A549 (cell line): ENCODE measurements around the gene DDN. TPM values are rescaled to one million over a fixed set of nuclear protein-coding genes. Genes with fewer than 3 reads are reported as not detected.
A peak's percentile ranks its signal among the peaks of the same experiment; 100 is the strongest.

Experiments
- ATAC-seq, 2 experiments: fragments of 200-7000 bp in 1 of 2; fragments of >200 bp in 1 of 2; cut with Nextera tagmentation in 1 of 2; cut with Tn5 transposase in 1 of 2; 3 replicates each; pipeline versions ENCODE4 v1.8.0 to v1.9.1; 2018 to 2020; ENCODE audit warnings: mild to moderate bottlenecking in 1 of 2, moderate library complexity in 1 of 2
- CTCF ChIA-PET: fragments of 300-600 bp; sonication (Branson Sonifier 250); formaldehyde crosslinking; extraction: SDS; loops from one replicate; lab custom pipeline; 2021; ENCODE audit warnings: antibody characterized with exemption, inconsistent platforms; lab: Yijun Ruan, JAX
- POLR2A ChIA-PET: fragments of 350-600 bp; formaldehyde crosslinking; extraction: SDS; loops from one replicate; lab custom pipeline; 2021; ENCODE audit warnings: antibody characterized with exemption, inconsistent platforms; lab: Yijun Ruan, JAX
- DNase-seq, 2 experiments: peaks; one replicate each; pipeline versions ENCODE4 v3.0.0 to v3.0.0-alpha.2; 2011 to 2016; ENCODE audit warnings: low read depth in 1 of 2, low spot score in 1 of 2
- FAIRE-seq: peaks from 2 replicates; lab custom pipeline; 2011; peaks lifted over from hg19 to GRCh38; lab: Jason Lieb, UNC
- H3K27ac ChIP-seq, 2 experiments: fragments of >200 bp; sonication (Bioruptor Twin); formaldehyde crosslinking; 3 replicates each; pipeline ENCODE4 v1.5.1; 2016 to 2017
- H3K4me1 ChIP-seq: fragments of >200 bp; sonication (Bioruptor Twin); formaldehyde crosslinking; 3 replicates; pipeline ENCODE4 v1.6.1; 2016
- H3K4me2 ChIP-seq: fragments of >200 bp; sonication (Bioruptor Twin); formaldehyde crosslinking; 3 replicates; pipeline ENCODE4 v1.6.1; 2016
- H3K4me3 ChIP-seq: fragments of >200 bp; sonication (Bioruptor Twin); formaldehyde crosslinking; 3 replicates; pipeline ENCODE4 v1.5.1; 2016
- H3K9me3 ChIP-seq: fragments of >200 bp; sonication (Bioruptor Twin); formaldehyde crosslinking; 3 replicates; pipeline ENCODE4 v1.6.1; 2016
- BCL3 ChIP-seq: fragments of >200 bp; sonication (Bioruptor Twin); formaldehyde crosslinking; IDR thresholded peaks from 3 replicates; pipeline ENCODE4 v1.6.1; 2016
- CBX2 ChIP-seq: fragments of 200-600 bp; sonication (generic); IDR thresholded peaks from 2 replicates; pipeline ENCODE4 v1.6.1; 2016; ENCODE audit warnings: low read depth, mild to moderate bottlenecking, borderline replicate concordance
- CBX8 ChIP-seq: fragments of 200-600 bp; sonication (generic); IDR thresholded peaks from 2 replicates; pipeline ENCODE4 v1.6.1; 2016
- CEBPB ChIP-seq, 2 experiments: fragments of >200 bp in 1 of 2; sonication (Bioruptor Twin) in 1 of 2; formaldehyde crosslinking in 1 of 2; IDR thresholded peaks; 2 replicates each; pipeline ENCODE4 v1.6.1; 2012 to 2016
- FOSL2 ChIP-seq, 2 experiments: fragments of 450-650 bp in 1 of 2; fragments of >200 bp in 1 of 2; sonication (Bioruptor Twin) in 1 of 2; formaldehyde crosslinking; IDR thresholded peaks; 2 replicates each; pipeline versions ENCODE4 v1.5.0 to v1.6.1; 2016 to 2020; ENCODE audit warnings: mild to moderate bottlenecking in 1 of 2, moderate library complexity in 1 of 2
- GATA3 ChIP-seq: IDR thresholded peaks from 2 replicates; pipeline ENCODE4 v1.6.1; 2012; ENCODE audit warnings: borderline replicate concordance
- HES2 ChIP-seq: fragments of >200 bp; sonication (Bioruptor Twin); formaldehyde crosslinking; IDR thresholded peaks from 2 replicates; pipeline ENCODE4 v1.6.1; 2016
- HEYL ChIP-seq: fragments of 250-450 bp; sonication (Bioruptor Pico); IDR thresholded peaks from 2 replicates; pipeline ENCODE4 v1.8.0; 2021; ENCODE audit warnings: mild to moderate bottlenecking, moderate library complexity
- HOXB13 ChIP-seq: fragments of 250-450 bp; sonication (Bioruptor Pico); IDR thresholded peaks from 2 replicates; pipeline ENCODE4 v1.5.0; 2020; ENCODE audit warnings: low read depth, mild to moderate bottlenecking, moderate library complexity
- HOXB5 ChIP-seq: fragments of 250-450 bp; sonication (Bioruptor Pico); IDR thresholded peaks from 2 replicates; pipeline ENCODE4 v1.5.0; 2020; ENCODE audit warnings: mild to moderate bottlenecking, moderate library complexity
- KDM1A ChIP-seq: fragments of 200-600 bp; sonication (generic); IDR thresholded peaks from 2 replicates; pipeline ENCODE4 v1.6.1; 2016; ENCODE audit warnings: low read depth, mild to moderate bottlenecking
- KDM5A ChIP-seq: fragments of 200-600 bp; sonication (generic); IDR thresholded peaks from 2 replicates; pipeline ENCODE4 v1.6.1; 2016; ENCODE audit warnings: antibody characterized with exemption, mild to moderate bottlenecking
- MAX ChIP-seq: IDR thresholded peaks from 2 replicates; pipeline ENCODE4 v1.6.1; 2012
- MAZ ChIP-seq: fragments of 150-350 bp; IDR thresholded peaks from 2 replicates; pipeline ENCODE4 v1.6.1; 2014; ENCODE audit warnings: antibody characterized with exemption, low read depth, low read length, borderline replicate concordance
- NPAS2 ChIP-seq: fragments of 250-450 bp; sonication (Bioruptor Pico); IDR thresholded peaks from 2 replicates; pipeline ENCODE4 v1.8.0; 2022; ENCODE audit warnings: mild to moderate bottlenecking, moderate library complexity, borderline replicate concordance
- POLR2A ChIP-seq: IDR thresholded peaks from 2 replicates; pipeline ENCODE4 v1.6.1; 2012; ENCODE audit warnings: mild to moderate bottlenecking, low read length
- POLR2AphosphoS2 ChIP-seq: conservative IDR thresholded peaks from 2 replicates; pipeline ENCODE4 v1.6.1; 2012; ENCODE audit warnings: low read length, improper control_type of control experiment, inconsistent platforms
- REST ChIP-seq: fragments of 200-600 bp; sonication (generic); IDR thresholded peaks from 2 replicates; pipeline ENCODE4 v1.6.1; 2016; ENCODE audit warnings: antibody characterized with exemption, mild to moderate bottlenecking, moderate library complexity
- SMC3 ChIP-seq: fragments of >200 bp; sonication (Bioruptor Twin); formaldehyde crosslinking; IDR thresholded peaks from 3 replicates; pipeline ENCODE4 v1.6.1; 2018; ENCODE audit warnings: inconsistent platforms
- SREBF2 ChIP-seq: fragments of 450-650 bp; IDR thresholded peaks from 2 replicates; pipeline ENCODE4 v1.6.1; 2014; ENCODE audit warnings: mild to moderate bottlenecking, moderate library complexity
- TP53 ChIP-seq: fragments of 250-450 bp; sonication (Bioruptor Pico); IDR thresholded peaks from 2 replicates; pipeline ENCODE4 v1.5.0; 2021; ENCODE audit warnings: mild to moderate bottlenecking, moderate library complexity
- USF2 ChIP-seq: fragments of 450-650 bp; IDR thresholded peaks from 2 replicates; pipeline ENCODE4 v1.6.1; 2014; ENCODE audit warnings: antibody characterized with exemption
- ZC3H11A ChIP-seq: fragments of 450-650 bp; IDR thresholded peaks from 2 replicates; pipeline ENCODE4 v1.6.1; 2014; ENCODE audit warnings: antibody characterized with exemption, mild to moderate bottlenecking
- WGBS: methylation state at CpG from one replicate; pipeline ENCODE4 v1.1.6; 2017; ENCODE audit errors: missing lambda C conversion rate; 5-methylcytosine and 5-hydroxymethylcytosine counted together
- polyA plus RNA-seq, 4 experiments: library from polyadenylated mRNA; depleted of rRNA in 3 of 4; stranded (reverse); fragments of >200 nt; fragmentation: RNase III in 1 of 4; extraction: RNeasy Plus Mini Kit Qiagen cat#74134 plus additional on column Dnase treatment in 1 of 4; gene quantifications; 2 replicates in 3 of 4; 3 replicates in 1 of 4; pipeline ENCODE4 v1.2.3, GENCODE V29; 2011 to 2017

DDN gene
- polyA plus RNA-seq, 2 of the 4 experiments (the other 2 are of a cell fraction) = 0.12 to 0.50 TPM

GRCh38 chr12:49018261-49019119 is 19.3 kb upstream of the DDN start, which contains the start of gene PRKAG1 (continued):
- TF ChIP-seq MAZ (peak; percentile 87), HOXB5 (CRISPR knock-in tag) (peak; percentile 62; the same call in 1 of the 2 replicates), GATA3 (0 out of 2 replicates have a peak, but pooled peaks have one; percentile 45), CBX2 (no peak), REST (no peak; the same call in 1 of the 2 replicates), CEBPB (IDR thresholded peaks at IDR 0.05) (peak in 1 of 2 experiments; percentile 24; a peak in 1 of 4 replicates)

GRCh38 chr12:49017891-49018260 is 18.7 kb upstream of the DDN start:
- DNase-seq (no peak), FAIRE-seq (no peak), ATAC-seq (peak; percentile 14 to 21; a peak in 3 of 6 replicates)
- TF ChIP-seq HEYL = no peak
- TF ChIP-seq HES2 = no peak
- no peak for TF ChIP-seq TP53
- no peak for TF ChIP-seq KDM1A
- no peak for TF ChIP-seq SREBF2
- TF ChIP-seq KDM5A = no peak
- peak; percentile 9; the same call in 1 of the 2 replicates for TF ChIP-seq POLR2A
- no peaks in the 10 kb centered on the region for H3K9me3 ChIP-seq
- CTCF ChIA-PET = interaction anchor here (0.8 to 77.5 kb wide), 13 partner anchors 9 to 191 kb away, joined by 3 to 2584 read pairs (median 4); partner anchors contain the start of genes ARF3, DDN, FKBP11 and WNT1
- peak overlapping the region; percentile 90 for H3K4me2 ChIP-seq
- H3K27ac ChIP-seq = peak overlapping the region; percentile 92 to 93
- peak overlapping the region; percentile 83 for H3K4me3 ChIP-seq
- 5% methylated on average over 8 of the region's 8 CpGs for WGBS
- H3K4me1 ChIP-seq = peaks cover 22% of the 10 kb centered on the region
- POLR2A ChIA-PET = interaction anchor here (0.6 to 1.0 kb wide), 3 partner anchors 18 to 113 kb away, joined by 3 to 9 read pairs (median 5); partner anchors contain the start of gene TUBA1B

- peaks cover 20% of the 10 kb centered on the region for H3K4me1 ChIP-seq
- no peak overlapping the region for H3K4me3 ChIP-seq
- no peak for TF ChIP-seq MAZ
- no peak for TF ChIP-seq HOXB13 (CRISPR knock-in tag)
- TF ChIP-seq POLR2AphosphoS2 = no peak
- no peak for TF ChIP-seq SMC3
- TF ChIP-seq ZC3H11A = no peak
- no peak for TF ChIP-seq CEBPB (IDR thresholded peaks at IDR 0.05)
- no peak for TF ChIP-seq BCL3
- no peak for TF ChIP-seq FOSL2 (IDR thresholded peaks at IDR 0.05)
- TF ChIP-seq FOSL2 (CRISPR knock-in tag; IDR thresholded peaks at IDR 0.05) = no peak
- TF ChIP-seq CBX8 = no peak
- TF ChIP-seq NPAS2 (CRISPR knock-in tag) = no peak
- TF ChIP-seq USF2 = no peak
- TF ChIP-seq MAX = no peak
- no peak for FAIRE-seq
- no peak for ATAC-seq
- ChIA-PET POLR2A (no interaction called here), CTCF (interaction anchor here (0.6 to 77.5 kb wide), 6 partner anchors 12 to 69 kb away, joined by 3 to 2584 read pairs (median 45); partner anchors contain the start of genes ARF3, DDN, FKBP11 and WNT1)
- DNase-seq = no peak
- no peak overlapping the region for H3K4me2 ChIP-seq
- no peak overlapping the region for H3K27ac ChIP-seq
- WGBS = 100% methylated on average over 1 of the region's 1 CpG
- no peaks in the 10 kb centered on the region for H3K9me3 ChIP-seq
Measured at GRCh38 chr12:49015196-49015595, 16.0 kb upstream of the DDN start.
